ENCODE data around the gene BLVRB. TPM values are rescaled to one million over a fixed set of nuclear protein-coding genes. Genes with fewer than 3 reads are reported as not detected.

Gene BLVRB
- polyA plus RNA-seq, 1 donor (not counting 4 experiments of a cell fraction or from before 2014, with no cell fraction given): 52.5 TPM

DNA sequence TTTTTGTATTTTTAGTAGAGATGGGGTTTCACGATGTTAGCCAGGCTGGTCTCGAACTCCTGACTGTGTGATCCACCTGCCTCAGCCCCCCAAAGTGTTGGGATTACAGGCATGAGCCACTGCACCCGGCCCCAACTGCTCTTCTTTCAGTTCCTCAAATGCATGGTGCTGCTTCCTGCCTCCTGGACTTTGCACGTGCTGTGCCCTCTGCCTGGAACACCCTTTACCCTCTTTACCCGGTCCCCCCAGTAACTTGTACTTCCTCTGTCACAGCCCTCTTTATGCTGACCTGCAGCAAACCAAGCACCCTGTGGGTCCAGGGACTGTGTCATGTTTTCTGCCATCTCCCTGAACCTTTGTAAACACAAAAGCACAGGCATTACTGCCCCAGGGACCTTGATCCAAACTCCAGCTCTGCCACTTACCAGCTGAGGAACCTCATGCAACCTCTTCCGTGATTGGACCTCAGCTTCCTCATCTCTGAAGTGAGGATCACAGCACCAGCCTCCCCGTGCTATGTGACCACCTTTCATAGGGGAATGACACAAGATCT lies 3.8 kb downstream of the BLVRB start:
- H3K27me3 ChIP-seq (ENCODE audit: control insufficient read depth, extremely low read depth, insufficient read depth, low read length): peaks cover 6% of the 10 kb centered on the region
- FAIRE-seq: no peak
- H3K9me1 ChIP-seq (ENCODE audit: control insufficient read depth, extremely low read depth, insufficient read depth, low read length): no peaks in the 10 kb centered on the region
- peaks cover 27% of the 10 kb centered on the region for H3K4me1 ChIP-seq (ENCODE audit: control insufficient read depth, extremely low read depth, insufficient read depth, low read length)
- H3K79me2 ChIP-seq (ENCODE audit: control insufficient read depth, insufficient read depth, low read length): no peaks in the 10 kb centered on the region
- no peak overlapping the region for H2AFZ ChIP-seq (ENCODE audit: control insufficient read depth, low read length)
- H3K4me2 ChIP-seq (ENCODE audit: control insufficient read depth, extremely low read depth, insufficient read depth, low read depth, low read length): no peak overlapping the region
- no peak for DNase-seq (ENCODE audit: low read depth, low spot score)
- no peak overlapping the region for H3K9ac ChIP-seq (ENCODE audit: control insufficient read depth, extremely low read depth, insufficient read depth, low read length)
- H3K9me3 ChIP-seq (ENCODE audit: control insufficient read depth, low read depth, low read length): no peaks in the 10 kb centered on the region
- H3K27ac ChIP-seq (ENCODE audit: control insufficient read depth, insufficient read depth, low read length): no peak overlapping the region
- no peaks in the 10 kb centered on the region for H4K20me1 ChIP-seq (ENCODE audit: control insufficient read depth, extremely low read depth, insufficient read depth, low read length)
- H3K4me3 ChIP-seq (ENCODE audit: control insufficient read depth in 2 of 3, extremely low read depth in 1 of 3, insufficient read depth in 2 of 3, low read depth in 1 of 3, low read length in 3 of 3): no peak overlapping the region
- H3K36me3 ChIP-seq (ENCODE audit: control insufficient read depth in 2 of 2, extremely low read depth in 1 of 2, insufficient read depth in 2 of 2, low read length in 2 of 2): peaks cover 0 to 7% of the 10 kb centered on the region in 2 experiments
- dilution Hi-C loops (cut with MboI; ENCODE audit: extremely low pct_ligation_motif_present, low sequenced_read_pairs): no loop called here
- TF ChIP-seq EZH2 (IDR thresholded peaks at IDR 0.05; ENCODE audit: low read length): no peak
- TF ChIP-seq, protein P1, sequence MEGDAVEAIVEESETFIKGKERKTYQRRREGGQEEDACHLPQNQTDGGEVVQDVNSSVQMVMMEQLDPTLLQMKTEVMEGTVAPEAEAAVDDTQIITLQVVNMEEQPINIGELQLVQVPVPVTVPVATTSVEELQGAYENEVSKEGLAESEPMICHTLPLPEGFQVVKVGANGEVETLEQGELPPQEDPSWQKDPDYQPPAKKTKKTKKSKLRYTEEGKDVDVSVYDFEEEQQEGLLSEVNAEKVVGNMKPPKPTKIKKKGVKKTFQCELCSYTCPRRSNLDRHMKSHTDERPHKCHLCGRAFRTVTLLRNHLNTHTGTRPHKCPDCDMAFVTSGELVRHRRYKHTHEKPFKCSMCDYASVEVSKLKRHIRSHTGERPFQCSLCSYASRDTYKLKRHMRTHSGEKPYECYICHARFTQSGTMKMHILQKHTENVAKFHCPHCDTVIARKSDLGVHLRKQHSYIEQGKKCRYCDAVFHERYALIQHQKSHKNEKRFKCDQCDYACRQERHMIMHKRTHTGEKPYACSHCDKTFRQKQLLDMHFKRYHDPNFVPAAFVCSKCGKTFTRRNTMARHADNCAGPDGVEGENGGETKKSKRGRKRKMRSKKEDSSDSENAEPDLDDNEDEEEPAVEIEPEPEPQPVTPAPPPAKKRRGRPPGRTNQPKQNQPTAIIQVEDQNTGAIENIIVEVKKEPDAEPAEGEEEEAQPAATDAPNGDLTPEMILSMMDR (optimal IDR thresholded peaks at IDR 0.05 in 1 of 3, IDR thresholded peaks at IDR 0.05 in 1 of 3, conservative IDR thresholded peaks at IDR 0.05 in 1 of 3; ENCODE audit: extremely low read depth in 1 of 3, insufficient read depth in 2 of 3, low read length in 3 of 3): no peak

DNA sequence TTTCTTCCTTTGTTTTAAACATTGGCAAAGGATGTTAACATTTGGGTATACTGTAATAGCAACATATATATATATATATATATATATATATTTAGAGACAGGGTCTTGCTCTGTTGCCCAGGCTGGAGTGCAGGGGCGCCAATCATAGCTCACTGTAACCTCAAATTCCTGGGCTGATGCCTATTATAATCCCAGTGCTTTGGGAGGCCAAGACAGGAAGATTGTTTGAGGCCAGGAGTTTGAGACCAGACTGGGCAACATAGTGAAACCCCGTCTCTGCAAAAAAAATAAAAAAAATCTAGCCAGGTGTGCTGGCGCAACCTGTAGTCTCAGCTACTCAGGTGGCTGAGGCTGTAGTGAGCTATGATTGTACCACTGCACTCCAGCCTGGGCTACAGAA lies 5.4 kb downstream of the BLVRB start:
- FAIRE-seq: no peak

More for the DNA sequence above, 5.4 kb downstream of the BLVRB start:
- DNase-seq (ENCODE audit: low read depth, low spot score): no peak
- peaks cover 0 to 10% of the 10 kb centered on the region in 2 experiments for H3K36me3 ChIP-seq (ENCODE audit: control insufficient read depth in 2 of 2, extremely low read depth in 1 of 2, insufficient read depth in 2 of 2, low read length in 2 of 2)
- no peaks in the 10 kb centered on the region for H3K9me3 ChIP-seq (ENCODE audit: control insufficient read depth, low read depth, low read length)
- dilution Hi-C loops (cut with MboI; ENCODE audit: extremely low pct_ligation_motif_present, low sequenced_read_pairs): no loop called here
- peaks cover 18% of the 10 kb centered on the region for H3K4me1 ChIP-seq (ENCODE audit: control insufficient read depth, extremely low read depth, insufficient read depth, low read length)
- no peaks in the 10 kb centered on the region for H3K27me3 ChIP-seq (ENCODE audit: control insufficient read depth, extremely low read depth, insufficient read depth, low read length)
- no peak overlapping the region for H3K27ac ChIP-seq (ENCODE audit: control insufficient read depth, insufficient read depth, low read length)
- no peaks in the 10 kb centered on the region for H3K79me2 ChIP-seq (ENCODE audit: control insufficient read depth, insufficient read depth, low read length)
- H3K4me2 ChIP-seq (ENCODE audit: control insufficient read depth, extremely low read depth, insufficient read depth, low read depth, low read length): no peak overlapping the region
- no peak overlapping the region for H3K9ac ChIP-seq (ENCODE audit: control insufficient read depth, extremely low read depth, insufficient read depth, low read length)
- TF ChIP-seq EZH2 (IDR thresholded peaks at IDR 0.05; ENCODE audit: low read length): no peak
- TF ChIP-seq, protein P1 (optimal IDR thresholded peaks at IDR 0.05 in 1 of 3, IDR thresholded peaks at IDR 0.05 in 1 of 3, conservative IDR thresholded peaks at IDR 0.05 in 1 of 3; ENCODE audit: extremely low read depth in 1 of 3, insufficient read depth in 2 of 3, low read length in 3 of 3): no peak
- H3K9me1 ChIP-seq (ENCODE audit: control insufficient read depth, extremely low read depth, insufficient read depth, low read length): no peaks in the 10 kb centered on the region
- no peak overlapping the region for H3K4me3 ChIP-seq (ENCODE audit: control insufficient read depth in 2 of 3, extremely low read depth in 1 of 3, insufficient read depth in 2 of 3, low read depth in 1 of 3, low read length in 3 of 3)
- no peak overlapping the region for H2AFZ ChIP-seq (ENCODE audit: control insufficient read depth, low read length)
- H4K20me1 ChIP-seq (ENCODE audit: control insufficient read depth, extremely low read depth, insufficient read depth, low read length): no peaks in the 10 kb centered on the region
